GM21526 (cell line): Measurements from ENCODE around the gene SUSD2.
A peak's percentile ranks its signal among the peaks of the same experiment; 100 is the strongest.

Experiments used
- ATAC-seq: cut with Tn5 transposase; IDR thresholded peaks from one replicate; pipeline ENCODE4 v1.9.1; 2021; ENCODE audit warnings: moderate library complexity; ENCODE audit not compliant: unreplicated experiment, low FRiP score

SUSD2 gene

GRCh38 chr22:24149198-24149590 is 32.1 kb upstream of the SUSD2 start:
- no peak for ATAC-seq

- ATAC-seq = no peak
These were observed 27.9 kb upstream of the SUSD2 start for GRCh38 chr22:24153353-24153752.

- no peak for ATAC-seq
These were observed 27.3 kb upstream of the SUSD2 start for GRCh38 chr22:24153959-24154358.

- ATAC-seq = no peak
These were observed 26.5 kb upstream of the SUSD2 start for GRCh38 chr22:24154826-24155225.

- ATAC-seq = no peak
These were observed 25.6 kb upstream of the SUSD2 start for GRCh38 chr22:24155627-24156140.

GRCh38 chr22:24156141-24156912 is 25.0 kb upstream of the SUSD2 start:
- no peak for ATAC-seq

GRCh38 chr22:24156913-24157821 is 24.1 kb upstream of the SUSD2 start:
- ATAC-seq = peak; percentile 66

GRCh38 chr22:24157822-24158135 is 23.5 kb upstream of the SUSD2 start:
- ATAC-seq = no peak

GRCh38 chr22:24159650-24160049 is 21.6 kb upstream of the SUSD2 start:
- no peak for ATAC-seq

- ATAC-seq = no peak
These were observed 20.7 kb upstream of the SUSD2 start for GRCh38 chr22:24160546-24160945.

GRCh38 chr22:24161485-24161884 is 19.8 kb upstream of the SUSD2 start:
- ATAC-seq = no peak

- ATAC-seq = no peak
These were observed 19.4 kb upstream of the SUSD2 start for GRCh38 chr22:24161909-24162308.

GRCh38 chr22:24162436-24162835 is 18.9 kb upstream of the SUSD2 start:
- ATAC-seq = no peak

GRCh38 chr22:24164243-24164642 is 17.0 kb upstream of the SUSD2 start:
- no peak for ATAC-seq

GRCh38 chr22:24164940-24165339 is 16.3 kb upstream of the SUSD2 start:
- ATAC-seq = no peak

- no peak for ATAC-seq
These were observed 15.6 kb upstream of the SUSD2 start for GRCh38 chr22:24165673-24166072.

- ATAC-seq = no peak
These were observed 14.5 kb upstream of the SUSD2 start for GRCh38 chr22:24166811-24167210.

- no peak for ATAC-seq
These were observed 11.7 kb upstream of the SUSD2 start for GRCh38 chr22:24169439-24170058.

GRCh38 chr22:24170188-24170587 is 11.1 kb upstream of the SUSD2 start:
- ATAC-seq = no peak

GRCh38 chr22:24170632-24171031 is 10.7 kb upstream of the SUSD2 start:
- ATAC-seq = no peak

GRCh38 chr22:24171822-24172221 is 9.5 kb upstream of the SUSD2 start:
- ATAC-seq = no peak
